HL-60 (cell line): ENCODE measurements around the gene CFAP43.

Experiments
- DNase-seq, 2 experiments: peaks; one replicate each; pipeline ENCODE4 v3.0.0-alpha.2; 2010 to 2020; ENCODE audit warnings: low read depth in 1 of 2, low spot score in 1 of 2
- H3K27ac ChIP-seq: fragments of 250-450 bp; sonication (Bioruptor Pico); replicated peaks from 2 replicates; pipeline ENCODE4 v1.5.1; 2020; ENCODE audit warnings: mild to moderate bottlenecking, moderate library complexity
- H3K27me3 ChIP-seq: fragments of 250-450 bp; sonication (Bioruptor Pico); 2 replicates; pipeline ENCODE4 v1.5.1; 2021; ENCODE audit warnings: mild to moderate bottlenecking, moderate library complexity; ENCODE audit not compliant: insufficient read depth, poor library complexity, severe bottlenecking
- H3K4me3 ChIP-seq: replicated peaks from 2 replicates; pipeline ENCODE4 v1.5.1; 2011; ENCODE audit warnings: mild to moderate bottlenecking, control low read depth, low read length; ENCODE audit not compliant: insufficient read depth
- CTCF ChIP-seq: IDR thresholded peaks from one replicate; pipeline ENCODE4 v1.5.1; 2011; ENCODE audit warnings: low read length, control low read depth, inconsistent platforms; ENCODE audit not compliant: insufficient read depth
- GABPA ChIP-seq: IDR thresholded peaks from 2 replicates; pipeline ENCODE4 v1.6.1; 2012; ENCODE audit warnings: low read depth
- POLR2AphosphoS5 ChIP-seq: IDR thresholded peaks from 2 replicates; pipeline ENCODE4 v1.6.1; 2012; ENCODE audit warnings: low read depth
- REST ChIP-seq: IDR thresholded peaks from 2 replicates; pipeline ENCODE4 v1.6.1; 2012; ENCODE audit warnings: low read depth; ENCODE audit not compliant: insufficient replicate concordance
- SPI1 ChIP-seq: IDR thresholded peaks from 2 replicates; pipeline ENCODE4 v1.6.1; 2012; ENCODE audit warnings: low read depth, mild to moderate bottlenecking, borderline replicate concordance
- long read RNA-seq: library from polyadenylated mRNA; unstranded; transcript quantifications from one replicate; pipeline ENCODE4 v2.0.0, GENCODE V29; 2020

Gene CFAP43
- long read RNA-seq, partial matches to known transcripts, result 0 of 1 reads
- long read RNA-seq, other reads (novel, unspliced or antisense), result 1 of 1 reads

GRCh38 chr10:104231784-104232612 lies at the start of gene CFAP43:
TSS of gene CFAP43 (minus strand) at chr10:104232364. CDS start at chr10:104232246, 118 bp downstream.
- Histone ChIP-seq H3K4me3 (peak within 1 kb of the TSS; percentile 92), H3K27me3 (peaks cover 2% of the 10 kb centered on the region), H3K27ac (peak within 1 kb of the TSS; percentile 44)
- TF ChIP-seq REST, result no peak
- TF ChIP-seq POLR2AphosphoS5, result peak; percentile 4; the same call in 1 of the 2 replicates
- no peak for TF ChIP-seq CTCF
- no peak for TF ChIP-seq SPI1
- DNase-seq, result peak; percentile 91 to 99

- Histone ChIP-seq H3K4me3 (no peak overlapping the region), H3K27ac (no peak overlapping the region), H3K27me3 (no peaks in the 10 kb centered on the region)
- TF ChIP-seq CTCF, result no peak
- TF ChIP-seq REST, result no peak
- no peak for TF ChIP-seq GABPA
- TF ChIP-seq SPI1, result no peak
- TF ChIP-seq POLR2AphosphoS5, result no peak
- no peak for DNase-seq
Measured at GRCh38 chr10:104281694-104282093, 49.5 kb upstream of the CFAP43 start.

- TF ChIP-seq POLR2AphosphoS5 (no peak), GABPA (no peak), SPI1 (no peak), CTCF (no peak), REST (no peak)
- H3K4me3 ChIP-seq, result no peak overlapping the region
- no peak overlapping the region for H3K27ac ChIP-seq
Measured at GRCh38 chr10:104279550-104280259, 47.5 kb upstream of the CFAP43 start.

More at GRCh38 chr10:104279550-104280259, 47.5 kb upstream of the CFAP43 start:
- no peak for DNase-seq
- no peaks in the 10 kb centered on the region for H3K27me3 ChIP-seq
